Activated CD8-positive, alpha-beta memory T cell treated with anti-CD3 and anti-CD28 coated beads, Interleukin-2, amount 50 U/mL, for 4 hours (primary cell): Measurements from ENCODE around the gene TRIM24.
"Not testable (repeated sequence)": the region's sequence is repeated elsewhere in the genome, so short reads cannot be mapped to it uniquely, and the experiment has no call there.

Experiments used
- DNase-seq: peaks from one replicate; pipeline ENCODE4 v3.0.0-alpha.2; 2020

Gene TRIM24

DNA sequence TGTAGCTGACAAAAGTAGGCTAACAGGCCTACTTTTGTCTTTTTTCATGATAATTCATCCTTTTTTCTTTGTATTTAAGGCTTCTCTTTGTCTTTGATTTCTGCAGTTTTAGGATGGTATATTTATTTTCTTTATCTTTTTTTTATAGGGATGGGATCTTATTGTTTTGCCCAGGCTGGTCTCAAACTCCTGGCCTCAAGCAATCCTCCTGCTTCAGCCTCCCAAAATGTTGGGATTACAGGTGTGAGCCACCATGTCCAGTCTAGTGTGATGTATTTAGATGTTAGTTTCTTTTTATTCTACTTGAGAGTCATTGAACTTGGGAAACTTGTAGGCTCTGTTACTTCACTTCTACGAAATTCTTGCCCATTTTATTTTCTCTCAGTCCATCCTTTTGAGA is 35.4 kb downstream of the TRIM24 start:
- DNase-seq: no peak

DNA sequence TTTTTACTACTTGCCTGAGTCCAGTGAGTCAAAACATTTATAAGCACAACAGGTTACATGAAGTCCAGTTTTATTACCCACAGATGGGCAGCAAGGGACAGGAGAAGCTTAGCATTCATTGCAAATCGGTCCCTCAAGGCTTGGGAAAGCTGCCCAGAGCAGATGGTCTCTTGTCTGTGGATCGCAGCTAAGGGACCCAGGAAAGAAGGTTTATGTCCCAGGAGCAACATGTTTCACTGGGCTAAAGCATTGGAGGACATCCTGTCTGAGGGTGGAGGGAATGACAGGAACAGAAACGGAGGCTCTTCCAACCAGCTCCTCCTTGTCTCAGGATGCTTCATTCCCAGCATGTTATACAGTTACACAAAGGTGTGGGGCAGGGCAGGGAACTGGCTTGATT is 39.3 kb downstream of the TRIM24 start:
- DNase-seq: no peak

DNA sequence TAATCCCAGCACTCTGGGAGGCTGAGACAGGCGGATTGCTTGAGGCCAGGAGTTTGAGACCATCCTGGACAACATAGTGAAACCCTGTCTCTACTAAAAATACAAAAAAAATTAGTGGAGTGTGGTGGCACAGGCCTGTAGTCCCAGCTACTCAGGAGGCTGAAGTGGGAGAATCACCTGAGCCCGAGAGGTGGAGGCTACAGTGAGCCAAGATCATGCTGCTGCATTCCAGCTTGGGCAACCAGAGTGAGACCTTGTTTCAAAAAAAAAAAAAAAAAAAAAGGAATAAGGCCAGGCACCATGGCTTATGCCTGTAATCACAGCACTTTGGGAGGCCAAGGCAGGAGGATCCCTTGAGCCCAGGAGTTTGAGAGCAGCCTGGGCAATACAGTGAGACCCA is 40.2 kb downstream of the TRIM24 start:
- not testable (repeated sequence) for DNase-seq

DNA sequence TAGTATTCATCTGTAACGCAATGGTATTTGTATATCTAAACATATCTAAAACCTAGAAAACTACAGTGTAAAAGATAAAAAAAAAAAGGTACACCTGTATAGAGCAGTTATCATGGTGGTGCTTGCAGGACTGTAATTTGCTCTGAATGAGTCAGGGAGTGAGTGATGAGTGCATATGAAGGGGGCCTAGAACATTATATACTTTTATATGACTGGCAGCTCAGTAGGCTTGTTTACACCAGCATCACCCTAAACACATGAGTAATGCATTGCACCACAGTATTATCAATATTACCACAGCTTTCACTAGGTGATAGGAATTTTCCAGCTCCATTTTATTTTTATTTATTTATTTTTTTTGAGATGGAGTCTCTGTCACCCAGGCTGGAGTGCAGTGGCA is 40.8 kb downstream of the TRIM24 start:
- no peak for DNase-seq

DNA sequence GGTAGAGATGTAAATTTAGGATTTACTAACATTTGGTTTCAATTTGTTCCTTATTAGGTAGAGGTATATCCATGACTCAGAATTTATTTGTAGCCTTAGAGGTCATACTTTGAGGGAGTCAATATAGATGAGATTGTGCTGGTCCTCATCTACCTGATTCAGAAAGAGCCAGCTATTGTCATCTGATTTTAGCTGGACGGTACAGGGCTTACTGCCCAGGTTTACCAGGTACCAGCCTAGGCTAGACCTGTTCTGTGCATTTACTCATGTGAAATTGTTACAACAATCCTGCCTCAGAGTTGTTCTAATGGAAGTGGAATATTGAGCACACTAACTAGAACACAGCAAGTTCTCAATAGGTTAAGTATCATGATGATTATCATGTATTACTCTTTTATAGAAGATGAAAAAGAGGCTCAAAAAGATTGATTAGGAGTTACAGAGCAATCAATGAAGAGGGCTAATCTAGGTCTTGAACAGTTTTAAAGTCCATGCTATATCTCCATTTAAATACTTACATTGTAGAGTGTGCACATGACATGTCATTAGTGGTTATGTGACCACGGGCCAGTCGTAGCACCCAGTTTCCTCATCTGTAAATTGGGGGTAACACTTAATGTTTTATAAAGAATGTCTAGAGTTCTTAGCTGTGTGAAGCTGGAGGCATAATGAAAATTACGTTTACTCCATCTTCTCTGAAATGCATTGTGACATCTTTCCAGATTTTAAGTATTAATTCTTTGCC is 42.1 kb downstream of the TRIM24 start:
- no peak for DNase-seq

DNA sequence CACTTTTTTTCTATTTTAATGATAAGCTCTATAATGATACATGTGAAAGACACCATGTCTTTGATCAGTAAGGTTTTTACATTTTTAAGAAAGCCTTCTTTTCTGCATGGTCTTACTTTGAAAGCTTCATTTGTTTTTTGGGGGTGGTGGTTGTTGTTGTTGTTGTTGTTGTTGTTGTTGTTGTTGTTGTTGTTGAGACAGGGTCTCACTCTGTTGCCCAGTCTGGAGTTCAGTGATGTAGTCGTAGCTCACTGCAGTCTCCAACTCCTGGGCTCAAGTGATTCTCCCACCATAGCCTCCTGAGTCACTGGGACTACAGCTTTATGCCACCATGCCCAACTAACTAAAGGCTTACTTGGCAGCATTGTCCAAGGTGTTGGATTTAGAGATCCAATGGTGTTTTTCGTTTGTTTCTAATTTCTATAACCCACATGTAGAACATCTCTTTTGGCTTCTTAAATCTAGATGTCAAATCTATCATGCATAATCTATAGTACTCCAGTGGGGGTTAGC is 45.4 kb downstream of the TRIM24 start:
- DNase-seq: no peak

DNA sequence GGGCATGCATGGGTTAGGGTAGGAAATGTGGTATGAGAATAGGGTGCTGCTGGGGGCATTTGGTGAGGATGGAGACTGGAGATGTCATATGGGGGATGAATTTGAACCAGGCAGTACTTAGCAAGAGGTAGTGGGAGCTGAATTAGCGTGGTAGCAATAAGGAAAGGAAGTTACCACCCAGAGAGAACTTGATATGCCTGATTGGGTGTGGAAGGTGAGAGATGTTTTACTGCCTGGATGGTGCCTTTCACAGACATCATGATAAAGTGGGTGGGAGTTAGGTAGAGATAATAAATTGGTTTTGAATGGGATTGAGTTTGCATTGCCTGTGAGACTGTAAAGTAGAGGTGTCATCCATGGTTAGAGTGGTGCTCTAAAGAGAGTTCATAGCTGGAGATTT is 46.7 kb downstream of the TRIM24 start:
- no peak for DNase-seq

DNA sequence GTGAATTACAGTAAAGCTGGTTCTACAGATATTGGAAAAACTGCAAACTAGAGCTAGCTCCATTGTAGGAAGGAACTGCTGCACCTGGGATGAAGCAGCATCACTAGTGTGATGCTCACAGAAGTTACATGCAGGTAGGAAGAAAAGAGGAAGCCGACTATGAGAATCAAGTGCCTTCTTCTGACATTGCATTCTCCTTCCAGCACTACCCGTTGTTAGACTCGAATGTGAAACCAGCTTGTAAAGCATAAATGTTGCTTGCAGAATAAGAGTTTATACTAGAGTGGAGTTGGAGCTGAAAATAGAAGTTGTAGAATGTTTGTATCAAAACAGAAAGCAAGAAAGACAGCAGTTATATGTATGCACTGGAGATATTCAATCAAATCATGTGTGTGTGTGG is 49.9 kb downstream of the TRIM24 start:
- no peak for DNase-seq

DNA sequence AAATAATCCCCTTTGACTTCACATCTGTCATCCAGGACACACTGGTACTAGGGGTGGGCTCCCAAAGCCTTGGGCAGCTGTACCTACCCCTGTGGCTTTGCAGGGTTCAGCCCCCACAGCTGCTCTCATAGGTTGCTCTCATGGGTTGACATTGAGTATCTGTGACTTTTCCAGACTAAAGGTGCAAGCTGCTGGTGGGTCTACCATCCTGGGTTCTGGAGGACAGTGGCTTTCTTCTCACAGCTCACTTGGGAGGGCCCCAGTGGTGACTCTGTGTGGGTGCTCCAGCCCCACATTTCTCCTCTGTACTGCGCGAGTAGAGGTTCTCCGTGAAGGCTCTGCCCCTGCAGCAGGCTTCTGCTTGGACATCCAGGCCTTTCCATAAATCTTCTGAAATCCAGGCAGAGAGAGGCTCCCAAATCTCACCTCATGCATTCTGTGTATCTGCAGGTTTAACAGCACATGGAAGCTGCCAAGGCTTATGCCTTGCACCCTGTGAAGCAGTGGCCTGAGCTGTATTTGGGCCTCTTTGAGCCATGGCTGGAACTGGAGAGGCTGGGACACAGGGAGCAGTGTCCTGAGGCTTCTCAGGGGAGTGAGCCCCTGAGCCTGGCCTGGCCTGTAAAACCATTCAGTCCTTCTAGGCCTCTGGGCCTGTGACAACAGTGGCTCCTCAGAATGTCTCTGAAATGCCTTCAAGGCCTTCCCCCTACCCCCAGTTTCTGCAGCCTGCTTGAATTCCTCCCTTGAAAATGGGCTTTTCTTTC is 52.2 kb downstream of the TRIM24 start:
- DNase-seq: no peak

DNA sequence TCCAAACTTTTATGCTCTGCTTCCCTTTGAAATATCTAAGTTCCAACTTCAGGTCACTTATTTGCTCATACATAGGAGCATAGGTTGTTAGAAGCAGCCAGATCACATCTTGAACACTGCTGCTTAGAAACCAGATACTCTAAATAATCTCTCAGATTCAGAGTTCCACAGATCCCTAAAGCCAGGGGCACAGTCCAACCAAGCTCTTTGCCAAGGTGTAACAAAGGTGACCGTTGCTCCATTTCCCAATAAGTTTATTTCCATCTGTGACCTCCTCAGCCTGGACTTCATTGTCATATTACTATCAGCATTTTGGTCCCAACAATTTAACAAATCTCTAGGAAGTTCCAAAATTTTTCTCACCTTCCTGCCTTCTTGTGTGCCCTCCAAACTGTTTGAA is 52.8 kb downstream of the TRIM24 start:
- no peak for DNase-seq

DNA sequence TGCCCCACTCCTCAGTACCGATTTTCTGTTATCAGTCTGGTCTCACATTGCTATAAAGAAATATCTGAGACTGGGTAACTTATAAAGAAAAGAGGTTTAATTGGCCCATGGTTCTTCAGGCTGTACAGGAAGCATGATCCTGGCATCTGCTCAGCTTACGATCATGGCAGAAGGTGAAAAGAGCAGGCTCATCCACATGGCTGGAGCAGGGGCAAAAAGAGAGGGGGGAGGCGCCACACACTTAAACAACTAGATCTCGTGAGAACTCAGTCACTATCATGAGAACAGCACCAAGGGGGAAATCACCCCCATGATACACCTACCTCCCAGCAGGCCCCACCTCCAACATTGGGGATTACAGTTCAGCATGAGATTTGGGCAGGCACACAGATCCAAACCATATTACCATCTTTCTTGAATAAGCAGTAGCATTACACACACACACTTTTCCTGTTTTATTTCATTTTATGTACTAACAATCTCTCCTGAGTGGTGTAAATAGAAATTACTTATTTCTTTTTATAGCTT is 53.3 kb downstream of the TRIM24 start:
- no peak for DNase-seq

DNA sequence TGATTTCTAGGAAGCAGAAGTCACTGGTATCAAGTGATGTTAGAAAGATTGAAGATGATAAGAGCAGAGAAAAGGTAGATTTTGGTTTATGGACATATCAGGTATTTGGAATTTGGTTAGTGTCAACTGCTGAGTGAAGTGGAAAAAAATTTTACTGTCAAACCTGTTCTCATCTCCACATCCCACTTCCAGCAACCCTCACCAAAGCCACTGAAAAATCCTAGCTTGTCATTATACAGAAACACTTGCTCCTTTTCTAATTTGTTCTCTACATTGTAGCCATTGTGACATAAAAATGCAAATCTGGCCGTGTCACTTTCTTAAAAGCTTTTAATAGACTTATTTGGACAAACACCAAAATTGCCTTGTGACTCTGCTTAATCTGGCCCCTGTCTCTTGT is 54.0 kb downstream of the TRIM24 start:
- no peak for DNase-seq

DNA sequence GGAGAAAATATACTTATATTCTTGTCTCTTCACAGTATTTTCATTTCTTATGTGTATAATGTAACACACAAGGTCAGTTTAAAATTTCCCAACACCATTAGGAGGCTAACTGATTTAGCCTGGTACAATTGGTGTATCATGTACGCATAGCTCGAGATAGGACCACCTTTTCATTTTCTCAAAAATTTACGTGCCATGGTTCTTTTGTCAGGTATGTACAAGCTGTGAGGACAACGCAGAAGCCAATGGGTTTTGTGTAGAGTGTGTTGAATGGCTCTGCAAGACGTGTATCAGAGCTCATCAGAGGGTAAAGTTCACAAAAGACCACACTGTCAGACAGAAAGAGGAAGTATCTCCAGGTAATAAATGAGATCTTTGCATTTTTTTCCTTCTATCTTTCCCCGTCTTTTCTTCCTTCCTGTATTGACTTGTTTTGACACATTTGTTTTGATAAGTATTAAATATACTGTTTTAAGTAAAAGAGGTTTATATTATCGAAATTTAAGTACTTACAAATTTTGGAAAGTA is 55.0 kb downstream of the TRIM24 start:
- DNase-seq: no peak

DNA sequence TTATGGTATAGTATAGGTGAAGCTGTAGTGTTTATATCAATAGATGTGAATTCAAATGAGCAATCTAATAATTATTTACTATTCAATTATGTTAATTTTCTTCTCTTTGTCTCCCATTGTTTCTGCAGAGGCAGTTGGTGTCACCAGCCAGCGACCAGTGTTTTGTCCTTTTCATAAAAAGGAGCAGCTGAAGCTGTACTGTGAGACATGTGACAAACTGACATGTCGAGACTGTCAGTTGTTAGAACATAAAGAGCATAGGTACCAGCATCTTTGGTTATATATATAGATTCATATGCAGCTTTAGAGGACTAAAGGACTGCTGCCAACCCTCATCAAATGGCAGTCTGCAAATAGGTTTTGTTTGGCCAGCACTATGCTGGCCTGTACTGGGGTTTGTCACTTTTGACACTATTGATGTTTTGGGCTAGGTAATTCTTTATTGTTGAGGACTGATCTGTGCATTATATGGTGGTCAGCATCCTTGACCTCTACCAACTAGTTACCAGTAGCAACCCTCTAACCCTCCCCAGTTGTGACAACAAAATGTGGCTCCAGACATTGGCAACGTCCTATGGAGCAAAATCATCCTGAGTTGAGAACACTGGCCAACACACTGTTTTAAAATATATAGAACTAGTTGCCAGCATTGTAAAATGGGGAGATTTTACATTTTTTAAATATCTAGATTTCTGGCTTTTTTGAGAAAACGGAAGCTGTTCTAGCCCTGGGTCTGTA is 59.2 kb downstream of the TRIM24 start:
- DNase-seq: no peak

DNA sequence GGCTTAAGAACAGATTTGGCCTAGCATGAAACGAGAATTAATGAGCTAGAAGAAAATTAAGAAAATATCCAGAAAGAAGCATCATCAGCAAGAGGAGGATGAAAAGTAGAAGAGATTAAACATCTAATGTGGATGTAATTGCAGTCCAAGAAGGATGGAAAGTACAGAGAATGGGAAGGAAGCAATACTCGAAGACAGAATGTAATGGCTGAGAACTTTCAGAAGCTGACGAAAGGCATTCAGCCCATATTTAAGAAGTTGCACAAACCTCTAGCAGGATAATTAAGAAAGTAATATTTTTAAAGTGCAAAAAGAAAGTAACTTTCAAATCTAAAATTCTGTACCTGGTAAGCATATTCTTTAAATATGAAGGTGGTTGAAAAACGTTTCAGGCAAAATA is 60.7 kb downstream of the TRIM24 start:
- no peak for DNase-seq

DNA sequence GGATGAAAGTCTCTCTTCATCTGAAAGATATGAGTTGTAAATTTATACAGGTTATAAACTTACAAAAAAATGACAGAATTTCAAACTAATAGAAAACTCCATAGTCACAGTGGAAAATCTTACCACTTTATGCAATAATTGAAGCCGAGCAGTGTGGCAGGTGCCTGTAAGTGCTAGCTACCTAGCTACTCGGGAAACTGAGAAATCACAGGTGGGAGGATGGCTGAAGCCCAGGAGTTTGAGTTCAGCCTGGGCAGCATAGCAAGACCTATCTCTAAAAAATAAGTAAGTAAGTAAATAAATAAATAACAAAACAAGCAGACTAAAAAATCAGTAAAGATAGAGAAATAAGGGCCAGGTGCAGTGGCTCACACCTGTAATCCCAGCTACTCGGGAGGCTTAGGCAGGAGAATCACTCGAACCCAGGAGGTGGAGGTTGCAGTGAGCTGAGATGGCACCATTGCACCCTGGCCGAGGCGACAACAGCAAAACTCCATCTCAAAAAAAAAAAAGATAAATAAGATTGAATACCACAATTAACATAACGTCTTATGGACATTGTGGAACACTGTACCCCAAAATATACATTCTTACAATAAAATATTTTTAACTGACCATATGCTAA is 61.9 kb downstream of the TRIM24 start:
- DNase-seq: no peak

DNA sequence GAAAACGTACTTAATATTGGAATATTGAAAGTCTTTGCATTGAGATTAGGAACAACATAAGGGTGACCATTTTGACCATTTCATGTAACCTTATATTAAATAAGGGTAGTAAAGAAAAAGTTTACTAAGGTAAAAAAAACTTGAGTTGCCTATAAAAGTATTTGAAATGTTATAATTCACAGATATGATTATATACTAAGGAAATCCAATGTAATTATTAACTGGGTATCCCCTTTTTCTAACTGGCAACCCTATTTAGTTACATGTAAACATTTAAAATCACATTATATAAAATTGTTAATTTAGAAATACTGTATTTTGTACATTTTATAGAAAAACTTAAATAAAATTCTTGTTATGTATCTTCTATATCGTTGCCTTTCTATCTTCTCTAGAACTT is 64.2 kb downstream of the TRIM24 start:
- DNase-seq: no peak

DNA sequence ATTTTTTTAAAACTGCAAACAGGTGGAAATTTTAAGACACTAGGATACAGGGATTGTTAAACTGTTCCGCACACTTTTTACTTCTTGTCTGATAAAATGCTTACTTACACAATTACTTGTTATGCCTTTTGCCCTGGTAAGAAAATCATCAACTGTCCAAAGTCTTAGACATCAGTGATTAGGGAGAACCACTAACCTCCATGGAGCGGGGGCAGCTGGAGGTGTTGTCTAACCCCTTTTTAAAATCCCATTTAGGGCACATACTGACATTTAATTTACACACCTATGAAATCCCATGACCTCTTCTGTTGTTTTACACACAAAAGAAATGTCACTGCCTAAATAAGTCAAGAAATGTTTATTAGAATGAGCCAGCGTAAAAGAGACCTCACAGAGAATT is 65.7 kb downstream of the TRIM24 start:
- DNase-seq: no peak

DNA sequence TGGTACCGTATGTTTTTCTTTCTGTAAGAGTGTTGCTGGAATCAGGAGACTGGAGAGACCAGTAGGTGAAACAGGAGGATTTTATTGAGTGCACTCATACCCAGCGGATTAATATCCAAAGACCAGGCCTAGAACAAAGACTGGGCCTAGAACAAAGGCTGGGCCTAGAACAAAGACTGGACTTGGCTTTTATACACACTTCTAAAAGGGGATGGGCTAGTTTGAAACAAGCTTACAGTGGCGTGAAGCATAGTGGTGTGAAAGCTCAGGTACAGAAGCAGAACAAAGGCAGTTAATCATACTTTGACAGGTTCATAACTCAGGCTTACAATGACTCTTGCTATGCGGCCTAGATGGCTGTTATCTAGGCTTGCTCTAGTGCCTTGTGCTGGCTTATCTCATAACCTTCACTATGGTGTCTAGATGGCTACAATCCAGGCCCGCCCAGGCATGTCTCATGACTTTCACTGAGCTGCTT is 67.7 kb downstream of the TRIM24 start:
- DNase-seq: no peak

DNA sequence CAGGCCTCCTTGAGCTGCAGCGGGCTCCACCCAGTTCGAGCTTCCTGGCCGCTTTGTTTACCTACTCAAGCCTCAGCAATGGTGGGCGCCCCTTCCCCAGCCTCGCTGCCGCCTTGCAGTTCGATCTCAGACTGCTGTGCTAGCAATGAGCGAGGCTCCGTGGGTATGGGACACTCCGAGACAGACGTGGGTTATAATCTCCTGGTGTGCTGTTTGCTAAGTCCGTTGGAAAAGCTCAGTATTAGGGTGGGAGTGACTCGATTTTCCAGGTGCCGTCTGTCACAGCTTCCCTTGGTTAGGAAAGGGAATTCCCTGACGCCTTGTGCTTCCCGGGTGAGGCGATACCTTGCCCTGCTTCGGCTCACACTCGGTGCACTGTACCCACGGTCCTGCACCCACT is 76.8 kb downstream of the TRIM24 start:
- DNase-seq: not testable (repeated sequence)

DNA sequence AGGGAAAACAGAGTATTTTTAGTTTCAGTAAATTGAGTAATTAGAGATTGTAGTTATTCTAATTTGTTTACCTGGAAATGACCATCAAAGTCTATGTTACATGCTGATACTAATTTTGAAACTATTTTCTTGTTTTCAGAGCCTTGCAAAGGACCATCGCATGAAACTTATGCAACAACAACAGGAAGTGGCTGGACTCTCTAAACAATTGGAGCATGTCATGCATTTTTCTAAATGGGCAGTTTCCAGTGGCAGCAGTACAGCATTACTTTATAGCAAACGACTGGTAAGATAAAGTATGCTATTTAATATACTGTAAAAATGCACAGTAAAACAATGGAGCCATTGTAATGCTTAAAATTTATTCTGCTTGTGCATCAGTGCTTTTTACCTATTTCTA is 78.5 kb downstream of the TRIM24 start:
- DNase-seq: no peak

DNA sequence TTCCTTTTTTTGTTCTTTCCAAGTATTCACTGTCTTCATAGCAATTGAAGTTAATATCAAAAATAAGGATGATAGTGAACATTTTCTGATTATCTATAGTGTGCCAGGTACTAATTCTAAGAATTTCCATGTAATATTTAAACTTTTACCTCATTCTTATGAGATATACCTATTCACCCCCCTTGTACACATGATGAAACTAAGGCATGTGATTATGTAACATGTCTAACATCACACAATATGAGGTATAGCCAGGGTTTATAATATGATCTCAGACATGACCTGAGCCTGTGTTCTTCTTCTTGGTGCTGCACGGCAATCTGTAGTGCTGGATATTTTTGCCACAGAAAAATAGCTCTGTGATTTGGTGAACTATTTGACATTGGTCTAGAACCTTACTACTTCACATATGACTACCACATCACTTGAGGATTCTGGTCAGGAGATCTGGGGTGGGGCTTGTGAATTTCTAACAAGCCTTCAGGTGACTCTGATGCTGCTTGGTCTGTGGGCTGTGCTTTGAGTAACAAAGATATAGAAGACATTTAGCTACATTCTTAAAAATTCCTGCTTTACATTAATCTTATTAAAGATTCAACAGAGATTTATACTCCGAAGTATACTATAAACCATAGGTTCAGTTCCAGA is 79.1 kb downstream of the TRIM24 start:
- no peak for DNase-seq
